ENCODE data around the gene TIAM2.

- no peak for TF ChIP-seq POLR2A (IDR thresholded peaks at IDR 0.05)
- TF ChIP-seq CTCF (IDR thresholded peaks at IDR 0.05 in 8 of 11, conservative IDR thresholded peaks at IDR 0.05 in 3 of 11) = no peak
Measured at GRCh38 chr6:155080881-155081845, 86.0 kb downstream of the TIAM2 start.

Measured in spleen (tissue), 7 donors.